ENCODE measurements around the gene USP12. TPM values are rescaled to one million over a fixed set of nuclear protein-coding genes. Genes with fewer than 3 reads are reported as not detected.
"Not testable (repeated sequence)": the region's sequence is repeated elsewhere in the genome, so short reads cannot be mapped to it uniquely, and the experiment has no call there.

The USP12 gene
- total RNA-seq, 4 donors from 2014 or later = 23.0 to 30.9 (median 26.9) TPM

DNA sequence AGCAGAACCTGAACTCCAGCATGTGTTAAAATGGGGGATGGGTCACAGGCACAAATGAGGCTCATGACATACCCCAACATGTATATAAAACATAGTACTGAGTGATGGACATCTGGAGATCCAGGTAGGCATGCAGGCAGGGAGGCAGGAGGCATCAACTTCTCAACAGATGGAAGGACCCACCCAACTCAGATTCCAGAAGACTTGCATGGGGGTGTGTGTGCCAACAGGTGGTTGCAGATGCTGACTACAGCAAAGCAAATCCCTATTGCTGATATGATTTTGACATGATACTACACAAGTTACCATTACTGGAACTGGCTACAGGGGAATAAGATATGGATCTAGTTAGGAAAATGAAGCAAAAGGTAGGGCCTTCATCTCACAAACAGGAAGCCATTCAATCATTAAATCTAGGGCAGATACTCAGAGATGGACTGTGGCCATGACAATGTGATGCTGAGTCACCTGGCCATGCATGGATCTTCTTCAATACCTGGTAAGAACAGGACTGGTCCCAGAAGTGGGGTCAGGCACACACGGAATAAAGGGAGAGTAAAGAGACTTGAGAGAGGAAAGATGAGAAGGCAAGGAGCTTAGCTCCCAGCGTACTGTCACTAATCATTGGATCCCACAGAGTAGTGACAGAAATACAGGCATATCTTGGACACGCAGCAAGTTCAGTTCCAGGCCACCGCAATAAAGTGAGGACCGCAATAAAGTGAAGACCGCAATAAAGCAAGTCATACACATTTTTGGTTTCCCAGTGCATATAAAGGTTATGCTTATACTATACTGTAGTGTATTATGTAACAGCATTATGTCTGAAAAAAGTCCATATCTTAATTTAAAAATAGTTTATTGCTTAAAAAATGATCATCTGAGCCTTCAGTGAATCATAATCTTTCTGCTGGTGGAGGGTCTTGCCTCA is 91.3 kb downstream of the USP12 start:
- no peak for DNase-seq (ENCODE audit: low spot score in 2 of 2)
- no peak overlapping the region for H3K4me3 ChIP-seq (ENCODE audit: low read depth, poor library complexity, severe bottlenecking)
- TF ChIP-seq POLR2A (IDR thresholded peaks at IDR 0.05) = no peak
- TF ChIP-seq, protein P1, sequence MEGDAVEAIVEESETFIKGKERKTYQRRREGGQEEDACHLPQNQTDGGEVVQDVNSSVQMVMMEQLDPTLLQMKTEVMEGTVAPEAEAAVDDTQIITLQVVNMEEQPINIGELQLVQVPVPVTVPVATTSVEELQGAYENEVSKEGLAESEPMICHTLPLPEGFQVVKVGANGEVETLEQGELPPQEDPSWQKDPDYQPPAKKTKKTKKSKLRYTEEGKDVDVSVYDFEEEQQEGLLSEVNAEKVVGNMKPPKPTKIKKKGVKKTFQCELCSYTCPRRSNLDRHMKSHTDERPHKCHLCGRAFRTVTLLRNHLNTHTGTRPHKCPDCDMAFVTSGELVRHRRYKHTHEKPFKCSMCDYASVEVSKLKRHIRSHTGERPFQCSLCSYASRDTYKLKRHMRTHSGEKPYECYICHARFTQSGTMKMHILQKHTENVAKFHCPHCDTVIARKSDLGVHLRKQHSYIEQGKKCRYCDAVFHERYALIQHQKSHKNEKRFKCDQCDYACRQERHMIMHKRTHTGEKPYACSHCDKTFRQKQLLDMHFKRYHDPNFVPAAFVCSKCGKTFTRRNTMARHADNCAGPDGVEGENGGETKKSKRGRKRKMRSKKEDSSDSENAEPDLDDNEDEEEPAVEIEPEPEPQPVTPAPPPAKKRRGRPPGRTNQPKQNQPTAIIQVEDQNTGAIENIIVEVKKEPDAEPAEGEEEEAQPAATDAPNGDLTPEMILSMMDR (IDR thresholded peaks at IDR 0.05) = no peak
- WGBS, 2 donors = 96 to 98% methylated on average over 6 of the region's 6 CpGs
- intact Hi-C loops (cut with DNase I; ENCODE audit: low total_unique reads) = no loop called here

DNA sequence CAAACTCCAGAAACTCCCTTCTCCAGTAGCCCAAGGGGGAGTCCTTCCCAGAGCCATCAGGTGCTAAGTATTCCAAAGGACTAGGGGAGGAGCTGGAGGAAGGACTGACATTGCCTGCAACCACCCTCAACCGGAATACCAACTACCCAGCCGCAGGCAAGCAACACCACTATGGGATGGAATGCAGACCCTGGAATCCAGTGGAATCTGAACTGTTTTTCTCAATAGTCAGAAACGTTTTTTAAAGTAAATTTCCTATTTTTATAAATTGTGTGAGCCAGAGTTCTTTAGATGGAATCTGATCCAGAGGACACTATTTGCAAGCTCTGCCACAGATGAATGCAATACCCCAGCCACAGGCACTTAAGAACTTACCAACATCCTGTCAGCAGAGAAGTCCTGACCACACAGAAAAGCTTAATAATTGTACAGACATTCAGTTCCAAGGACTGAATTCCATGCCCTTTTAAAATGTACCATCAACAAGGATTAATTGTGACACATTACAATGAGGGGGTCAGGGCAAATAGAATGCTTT is 92.1 kb downstream of the USP12 start:
- H3K4me3 ChIP-seq (ENCODE audit: low read depth, poor library complexity, severe bottlenecking) = no peak overlapping the region

DNA sequence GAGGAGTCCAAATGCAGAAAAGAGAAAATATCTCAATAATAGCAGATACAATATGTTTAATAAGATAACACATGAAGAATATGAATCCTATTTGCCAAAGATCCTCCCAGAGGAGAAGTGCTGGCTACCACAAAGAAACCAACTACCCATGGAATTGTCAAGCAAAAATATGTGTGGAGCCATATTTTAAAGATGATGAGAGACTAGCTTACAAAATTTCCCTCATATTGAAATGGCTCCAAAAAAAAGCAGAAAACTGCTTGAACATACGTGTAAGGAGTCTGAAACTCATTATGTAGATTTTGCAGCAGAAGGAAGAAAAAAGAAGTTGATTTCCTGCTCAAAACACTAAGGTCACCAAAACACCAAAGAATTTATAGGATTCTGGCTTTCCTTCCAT is 94.2 kb downstream of the USP12 start:
- TF ChIP-seq, protein P1 (IDR thresholded peaks at IDR 0.05) = no peak
- no peak for TF ChIP-seq POLR2A (IDR thresholded peaks at IDR 0.05)
- no peak overlapping the region for H3K4me3 ChIP-seq (ENCODE audit: low read depth, poor library complexity, severe bottlenecking)
- WGBS, 2 donors = 49 to 63% methylated on average over 1 of the region's 1 CpG
- intact Hi-C loops (cut with DNase I; ENCODE audit: low total_unique reads) = no loop called here
- DNase-seq (ENCODE audit: low spot score in 2 of 2) = no peak

More for the DNA sequence above, 92.1 kb downstream of the USP12 start:
- 76 to 77% methylated on average over 3 of the region's 3 CpGs for WGBS, 2 donors
- intact Hi-C loops (cut with DNase I; ENCODE audit: low total_unique reads) = no loop called here
- TF ChIP-seq POLR2A (IDR thresholded peaks at IDR 0.05) = no peak
- TF ChIP-seq, protein P1 (IDR thresholded peaks at IDR 0.05) = no peak
- DNase-seq (ENCODE audit: low spot score in 2 of 2) = no peak

DNA sequence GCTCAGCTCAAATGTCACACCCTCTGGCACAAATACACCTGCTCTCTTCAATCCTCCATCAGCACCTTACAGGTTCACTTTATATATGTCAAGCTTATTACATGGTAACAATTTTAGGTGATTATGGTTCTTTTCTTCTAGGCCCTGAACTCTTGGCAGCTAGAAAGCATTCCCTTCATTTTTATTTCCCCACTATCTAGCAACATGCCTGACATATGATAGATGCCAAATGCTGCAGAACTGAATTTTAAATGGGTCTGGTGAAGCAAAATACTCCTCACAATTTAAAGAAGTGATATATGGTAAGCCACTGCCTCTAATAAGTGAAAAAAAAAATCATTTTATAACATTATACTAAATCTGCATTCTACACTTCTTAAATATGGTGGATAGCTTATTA is 95.2 kb downstream of the USP12 start:
- no peak for DNase-seq (ENCODE audit: low spot score in 2 of 2)
- intact Hi-C loops (cut with DNase I; ENCODE audit: low total_unique reads) = no loop called here
- H3K4me3 ChIP-seq (ENCODE audit: low read depth, poor library complexity, severe bottlenecking) = no peak overlapping the region
- no peak for TF ChIP-seq POLR2A (IDR thresholded peaks at IDR 0.05)
- TF ChIP-seq, protein P1 (IDR thresholded peaks at IDR 0.05) = no peak

DNA sequence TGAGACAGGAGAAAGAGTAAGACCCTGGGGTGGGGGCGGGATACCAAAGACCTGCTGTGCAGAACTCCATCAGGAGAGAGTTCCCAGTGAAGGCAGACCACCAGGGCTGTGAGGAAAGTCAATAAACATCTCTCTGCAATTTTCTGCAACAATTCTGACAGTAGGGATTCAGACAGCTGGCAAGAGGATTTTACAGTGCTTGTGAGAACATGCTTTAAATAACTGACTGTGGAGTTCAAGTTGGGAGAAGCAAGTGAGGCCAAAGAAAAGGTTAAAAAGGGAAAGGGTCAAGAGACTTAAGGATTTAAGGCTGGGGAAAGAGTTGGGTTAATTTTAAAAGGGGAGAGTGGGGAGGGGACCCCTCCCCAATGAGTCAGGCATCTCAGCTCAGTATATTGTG is 98.4 kb downstream of the USP12 start:
- no peak overlapping the region for H3K4me3 ChIP-seq (ENCODE audit: low read depth, poor library complexity, severe bottlenecking)
- WGBS, 2 donors = 90 to 94% methylated on average over 1 of the region's 1 CpG
- intact Hi-C loops (cut with DNase I; ENCODE audit: low total_unique reads) = no loop called here
- DNase-seq (ENCODE audit: low spot score in 2 of 2) = no peak
- no peak for TF ChIP-seq POLR2A (IDR thresholded peaks at IDR 0.05)

DNA sequence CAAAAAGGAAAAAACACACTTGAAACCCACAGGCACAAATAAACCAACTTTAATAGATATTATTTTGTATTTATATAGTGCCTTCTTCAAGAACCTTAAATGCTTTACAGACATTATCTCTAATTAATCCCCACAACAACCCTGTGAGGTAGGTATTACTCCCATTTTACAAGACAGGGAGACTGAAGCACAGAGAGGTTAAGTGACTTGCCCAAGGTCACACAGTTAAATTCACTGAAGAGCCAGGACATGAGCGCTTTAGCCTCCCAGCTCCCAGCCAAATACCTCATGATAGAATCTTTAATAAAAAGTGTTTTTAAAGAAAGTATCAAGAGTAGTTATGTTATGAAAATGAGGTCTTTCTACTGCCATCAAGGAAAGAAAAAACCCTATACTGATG is 105.5 kb downstream of the USP12 start:
- 91 to 100% methylated on average over 1 of the region's 1 CpG for WGBS, 2 donors
- DNase-seq (ENCODE audit: low spot score in 2 of 2); intact Hi-C loops (cut with DNase I; ENCODE audit: low total_unique reads); H3K4me3 ChIP-seq (ENCODE audit: low read depth, poor library complexity, severe bottlenecking): not testable (repeated sequence)
